GM21390 (cell line): ENCODE results near the gene TRAF2.
A peak's percentile ranks its signal among the peaks of the same experiment; 100 is the strongest.

Experiments used
- ATAC-seq: cut with Tn5 transposase; IDR thresholded peaks from one replicate; pipeline ENCODE4 v1.9.1; 2021; ENCODE audit not compliant: unreplicated experiment

TRAF2 gene

DNA sequence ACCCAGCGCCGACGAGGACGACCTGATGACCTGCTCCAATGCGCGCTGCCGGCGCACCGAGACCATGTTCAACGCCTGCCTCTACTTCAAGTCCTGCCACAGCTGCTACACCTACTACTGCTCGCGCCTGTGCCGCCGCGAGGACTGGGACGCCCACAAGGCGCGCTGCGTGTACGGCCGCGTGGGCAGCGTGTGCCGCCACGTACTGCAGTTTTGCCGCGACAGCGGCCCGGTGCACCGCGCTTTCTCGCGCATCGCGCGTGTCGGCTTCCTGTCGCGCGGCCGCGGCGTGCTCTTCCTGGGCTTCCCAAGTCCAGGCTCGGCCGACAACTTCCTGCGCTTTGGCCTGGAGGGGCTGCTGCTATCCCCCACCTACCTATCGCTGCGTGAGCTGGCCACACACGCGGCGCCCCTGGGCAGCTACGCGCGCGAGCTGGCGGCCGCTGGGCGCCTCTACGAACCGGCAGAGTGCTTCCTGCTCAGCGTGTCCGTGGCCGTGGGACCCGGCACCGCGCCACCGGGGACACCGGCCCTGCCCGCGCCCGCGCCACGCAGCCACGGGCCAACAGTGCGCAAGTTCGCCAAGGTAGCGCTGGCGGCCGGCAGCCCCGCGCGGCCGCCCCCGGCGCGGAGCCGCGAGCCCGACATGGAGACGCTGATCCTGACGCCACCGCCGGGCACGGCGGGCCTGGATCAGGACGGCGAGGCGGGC is 39.8 kb upstream of the TRAF2 start:
- ATAC-seq, result no peak

GRCh38 chr9:136847088-136847825 is 39.1 kb upstream of the TRAF2 start:
- ATAC-seq, result no peak

GRCh38 chr9:136847826-136848392 is 38.4 kb upstream of the TRAF2 start:
- ATAC-seq, result no peak

- ATAC-seq, result no peak
Measured at GRCh38 chr9:136848393-136849037, 37.8 kb upstream of the TRAF2 start.

DNA sequence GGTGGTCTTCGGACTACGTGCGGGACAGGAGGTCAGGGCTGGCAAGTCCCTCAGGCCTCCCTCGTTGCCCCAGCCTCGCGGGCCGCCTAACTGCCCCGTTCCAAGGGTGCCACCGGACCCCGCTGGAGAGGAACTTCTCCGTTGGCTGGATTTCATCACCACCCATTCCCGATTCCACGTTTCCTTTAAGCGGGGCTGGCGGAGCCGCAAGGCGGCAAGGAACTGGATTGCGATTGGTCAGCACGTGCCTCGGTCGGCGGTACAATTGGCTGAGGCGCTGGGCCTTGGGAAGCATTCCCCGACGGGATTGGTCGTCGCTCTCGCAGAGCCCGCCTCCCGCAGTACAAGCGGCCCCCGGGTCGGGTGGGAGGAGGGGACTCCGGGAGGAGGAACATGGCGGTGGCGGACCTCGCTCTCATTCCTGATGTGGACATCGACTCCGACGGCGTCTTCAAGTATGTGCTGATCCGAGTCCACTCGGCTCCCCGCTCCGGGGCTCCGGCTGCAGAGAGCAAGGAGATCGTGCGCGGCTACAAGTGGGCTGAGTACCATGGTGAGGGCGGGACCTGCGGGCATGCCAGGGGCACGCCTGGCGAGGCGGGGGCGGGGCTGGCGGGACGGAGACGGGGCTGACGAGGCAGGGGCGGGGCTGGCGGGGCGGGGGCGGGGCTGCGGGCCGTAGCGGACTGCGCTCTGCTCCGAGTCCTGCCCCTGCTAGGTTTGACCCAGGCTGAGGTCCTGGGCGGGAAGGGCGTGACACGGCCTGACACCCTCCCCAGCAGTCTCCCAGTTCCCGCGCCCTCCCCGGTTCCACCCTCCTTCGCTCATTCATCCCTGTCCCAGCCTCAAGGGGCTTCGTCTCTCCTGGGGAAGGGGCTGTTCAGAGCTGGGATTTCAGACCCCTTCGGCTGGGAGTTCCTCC is 37.0 kb upstream of the TRAF2 start, which contains the start of gene PHPT1:
Gene PHPT1, plus strand, starts transcription at position 372 of the 922 bp plus-strand sequence. Its CDS starts 22 bp downstream, at position 394.
- peak; percentile 76 for ATAC-seq

DNA sequence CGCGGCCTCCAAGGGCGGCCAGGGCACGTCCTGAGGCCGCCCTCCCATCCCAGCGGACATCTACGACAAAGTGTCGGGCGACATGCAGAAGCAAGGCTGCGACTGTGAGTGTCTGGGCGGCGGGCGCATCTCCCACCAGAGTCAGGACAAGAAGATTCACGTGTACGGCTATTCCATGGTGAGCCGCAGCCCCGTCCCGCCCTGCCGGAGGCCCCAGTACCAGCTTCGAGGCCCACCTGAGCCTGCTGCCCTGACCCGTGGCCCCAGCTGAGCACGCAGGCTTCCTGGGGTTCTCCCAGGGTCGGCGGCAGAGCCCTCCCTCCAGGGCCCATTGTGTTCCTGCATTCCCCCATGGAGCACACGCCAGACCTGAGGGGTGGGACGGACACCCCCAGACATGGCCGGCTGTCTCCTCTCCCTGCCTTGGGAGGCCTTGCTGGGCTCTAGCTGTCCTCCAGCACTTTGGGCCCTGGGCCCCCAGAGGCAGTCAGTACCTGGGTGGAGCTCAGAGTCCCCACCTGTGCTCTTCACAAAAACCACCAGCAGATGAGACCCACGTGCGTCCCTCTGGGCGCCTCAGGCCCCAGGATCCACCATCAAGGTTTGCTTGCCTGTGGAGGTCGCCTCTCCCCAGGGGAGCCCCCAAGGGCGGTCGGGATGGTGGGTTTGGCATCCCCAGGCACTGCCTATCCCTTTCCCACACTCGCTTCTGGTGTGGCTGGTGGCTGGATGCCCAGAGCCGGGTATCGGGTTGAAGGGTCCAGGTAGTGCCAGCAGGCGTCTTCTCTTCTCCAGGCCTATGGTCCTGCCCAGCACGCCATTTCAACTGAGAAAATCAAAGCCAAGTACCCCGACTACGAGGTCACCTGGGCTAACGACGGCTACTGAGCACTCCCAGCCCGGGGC is 36.1 kb upstream of the TRAF2 start:
- no peak for ATAC-seq

GRCh38 chr9:136850866-136851775 is 35.2 kb upstream of the TRAF2 start:
- ATAC-seq, result no peak

DNA sequence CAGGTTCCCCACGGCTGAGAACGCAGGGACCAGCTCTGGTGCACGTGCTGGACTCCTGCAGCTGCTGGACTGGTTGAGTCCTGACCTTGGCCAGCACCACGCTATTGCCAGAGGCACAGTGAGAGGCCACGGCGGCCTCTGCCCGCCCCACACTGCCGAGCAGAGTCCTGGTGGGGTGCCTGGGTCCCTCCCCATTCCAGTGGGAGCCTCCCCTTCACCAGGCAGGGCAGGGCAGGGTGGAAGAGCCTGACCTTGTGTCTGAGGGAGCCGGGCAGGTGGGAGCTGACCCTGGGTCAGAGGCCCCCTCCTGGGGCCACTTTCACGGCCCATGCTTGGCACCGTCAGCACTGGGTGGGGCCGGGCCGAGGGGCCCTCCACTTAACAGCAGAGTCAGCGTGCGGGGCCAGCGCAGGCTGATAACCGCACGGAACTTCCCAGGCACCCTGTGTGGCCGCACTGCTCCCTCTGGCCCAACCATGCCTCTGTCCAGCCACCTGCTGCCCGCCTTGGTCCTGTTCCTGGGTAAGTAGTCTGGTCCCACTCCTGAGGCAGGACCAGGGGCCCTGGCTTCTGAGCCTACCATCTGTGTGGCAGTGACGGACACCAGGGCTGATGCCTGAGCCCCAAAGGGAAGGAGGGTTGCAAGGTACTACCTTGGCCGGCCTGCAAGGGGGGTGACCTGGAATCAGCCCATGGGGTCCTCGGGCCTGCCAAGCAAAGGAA is 34.2 kb upstream of the TRAF2 start, which contains the start of gene MAMDC4:
Gene MAMDC4, plus strand, starts transcription at position 406 of the 723 bp plus-strand sequence. Its CDS starts 71 bp downstream, at position 477.
- ATAC-seq, result no peak

DNA sequence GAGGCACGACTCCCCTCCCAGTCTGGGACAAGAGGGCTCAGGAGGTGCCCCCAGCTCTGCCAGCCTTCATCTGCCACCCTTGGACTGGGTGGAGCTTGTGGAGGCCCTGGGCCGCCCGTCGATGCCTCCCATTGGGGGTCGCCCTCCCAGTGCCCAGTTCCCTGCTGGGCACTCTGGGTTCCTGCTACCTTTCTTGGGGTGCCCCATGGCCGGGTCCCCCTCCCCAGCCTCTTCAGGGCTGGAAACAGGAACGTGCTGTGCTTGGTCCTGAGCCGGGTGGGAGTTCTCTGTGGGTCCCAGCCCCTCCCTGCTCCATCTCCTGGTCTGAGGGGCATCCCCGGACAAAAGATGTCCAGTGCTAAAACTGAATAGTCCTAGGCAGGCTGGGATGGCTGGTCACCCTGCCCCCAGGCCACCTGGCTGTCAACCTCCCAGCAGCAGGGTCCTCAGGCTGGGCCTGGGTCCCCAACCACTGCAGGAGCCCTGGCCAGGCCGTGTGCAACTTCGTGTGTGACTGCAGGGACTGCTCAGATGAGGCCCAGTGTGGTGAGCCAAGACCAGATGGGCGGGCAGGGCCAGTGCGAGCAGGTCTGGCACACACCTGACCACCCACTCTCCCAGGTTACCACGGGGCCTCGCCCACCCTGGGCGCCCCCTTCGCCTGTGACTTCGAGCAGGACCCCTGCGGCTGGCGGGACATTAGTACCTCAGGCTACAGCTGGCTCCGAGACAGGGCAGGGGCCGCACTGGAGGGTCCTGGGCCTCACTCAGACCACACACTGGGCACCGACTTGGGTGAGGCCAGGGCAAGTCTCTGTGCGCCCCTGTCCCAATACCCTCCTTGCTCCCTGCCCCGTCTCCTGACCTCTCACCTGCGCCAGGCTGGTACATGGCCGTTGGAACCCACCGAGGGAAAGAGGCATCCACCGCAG is 33.4 kb upstream of the TRAF2 start:
- ATAC-seq, result no peak

DNA sequence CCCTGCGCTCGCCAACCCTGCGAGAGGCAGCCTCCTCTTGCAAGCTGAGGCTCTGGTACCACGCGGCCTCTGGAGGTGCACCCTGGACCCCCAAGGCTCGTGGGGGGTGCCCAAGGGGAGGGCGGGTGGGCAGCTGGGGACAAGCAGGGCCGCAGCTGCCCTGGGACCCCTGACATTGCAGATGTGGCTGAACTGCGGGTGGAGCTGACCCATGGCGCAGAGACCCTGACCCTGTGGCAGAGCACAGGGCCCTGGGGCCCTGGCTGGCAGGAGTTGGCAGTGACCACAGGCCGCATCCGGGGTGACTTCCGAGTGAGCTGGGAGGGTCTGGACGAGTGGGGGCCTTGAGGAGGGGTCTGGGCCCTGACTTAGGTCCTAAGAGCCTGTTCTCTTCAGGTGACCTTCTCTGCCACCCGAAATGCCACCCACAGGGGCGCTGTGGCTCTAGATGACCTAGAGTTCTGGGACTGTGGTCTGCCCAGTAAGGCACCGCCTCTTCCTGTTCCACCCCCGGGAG is 32.7 kb upstream of the TRAF2 start:
- ATAC-seq, result no peak

DNA sequence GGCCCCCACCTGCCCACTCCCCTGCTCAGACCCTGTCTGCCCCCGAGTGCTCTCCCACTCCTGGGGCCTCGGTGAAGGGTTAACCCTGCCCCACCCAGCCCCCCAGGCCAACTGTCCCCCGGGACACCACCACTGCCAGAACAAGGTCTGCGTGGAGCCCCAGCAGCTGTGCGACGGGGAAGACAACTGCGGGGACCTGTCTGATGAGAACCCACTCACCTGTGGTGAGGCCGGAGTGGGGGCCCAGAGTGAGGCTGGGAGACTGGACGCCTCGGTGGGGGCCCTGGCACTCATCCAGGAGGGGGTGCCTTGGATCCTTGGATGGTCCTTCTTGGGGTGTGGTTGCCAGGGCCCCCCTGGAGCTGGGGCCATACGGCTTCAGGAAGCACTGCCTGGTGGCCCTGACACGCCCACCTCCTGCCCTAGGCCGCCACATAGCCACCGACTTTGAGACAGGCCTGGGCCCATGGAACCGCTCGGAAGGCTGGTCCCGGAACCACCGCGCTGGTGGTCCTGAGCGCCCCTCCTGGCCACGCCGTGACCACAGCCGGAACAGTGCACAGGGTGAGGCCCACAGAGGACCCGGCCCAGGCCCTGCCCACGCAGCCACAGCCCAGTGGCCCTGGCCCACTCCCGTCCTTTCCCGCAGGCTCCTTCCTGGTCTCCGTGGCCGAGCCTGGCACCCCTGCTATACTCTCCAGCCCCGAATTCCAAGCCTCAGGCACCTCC is 32.0 kb upstream of the TRAF2 start:
- ATAC-seq, result no peak

- no peak for ATAC-seq
Measured at GRCh38 chr9:136854842-136855460, 31.4 kb upstream of the TRAF2 start.

DNA sequence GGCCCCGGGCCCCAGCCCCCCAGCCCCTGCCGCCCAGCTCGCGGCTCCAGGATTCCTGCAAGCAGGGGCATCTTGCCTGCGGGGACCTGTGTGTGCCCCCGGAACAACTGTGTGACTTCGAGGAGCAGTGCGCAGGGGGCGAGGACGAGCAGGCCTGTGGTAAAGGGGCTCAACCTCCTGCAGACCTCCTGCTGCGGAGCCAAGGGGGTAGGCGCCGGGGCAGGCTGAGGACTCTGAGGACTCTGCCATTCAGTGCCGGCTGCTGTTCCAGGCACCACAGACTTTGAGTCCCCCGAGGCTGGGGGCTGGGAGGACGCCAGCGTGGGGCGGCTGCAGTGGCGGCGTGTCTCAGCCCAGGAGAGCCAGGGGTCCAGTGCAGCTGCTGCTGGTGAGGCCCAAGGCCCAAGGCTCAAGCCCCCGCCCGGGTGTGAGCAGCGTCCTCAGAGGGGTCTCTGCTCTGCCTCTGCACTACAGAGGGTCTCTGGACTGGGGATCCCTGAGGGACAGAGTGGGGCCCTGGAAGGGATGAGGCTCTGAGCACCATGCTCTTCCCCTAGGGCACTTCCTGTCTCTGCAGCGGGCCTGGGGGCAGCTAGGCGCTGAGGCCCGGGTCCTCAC is 30.7 kb upstream of the TRAF2 start:
- no peak for ATAC-seq

DNA sequence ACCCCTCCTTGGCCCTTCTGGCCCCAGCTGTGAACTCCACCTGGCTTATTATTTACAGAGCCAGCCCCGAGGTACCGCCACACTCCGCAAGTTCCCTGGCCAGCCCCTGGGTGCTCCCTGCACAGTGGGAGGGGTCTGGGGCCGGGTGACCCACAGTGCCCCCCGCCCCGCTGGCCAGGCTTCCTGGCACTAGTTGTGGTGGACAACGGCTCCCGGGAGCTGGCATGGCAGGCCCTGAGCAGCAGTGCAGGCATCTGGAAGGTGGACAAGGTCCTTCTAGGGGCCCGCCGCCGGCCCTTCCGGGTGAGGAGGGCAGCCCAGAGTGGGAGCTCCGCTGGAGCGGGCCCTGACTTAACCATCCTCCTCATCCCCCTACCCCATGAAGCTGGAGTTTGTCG is 30.2 kb upstream of the TRAF2 start:
- ATAC-seq, result no peak
